Pancreas (tissue), 10 donors: Measurements from ENCODE around the gene MALRD1. TPM values are rescaled to one million over a fixed set of nuclear protein-coding genes. Genes with fewer than 3 reads are reported as not detected.

Experiments
- ATAC-seq, 4 donors: fragments of 200-7000 bp; cut with Tn5 transposase; one replicate each; pipeline versions ENCODE4 v1.8.0 to v1.9.1; 2020; ENCODE audit warnings: mild to moderate bottlenecking in 4 of 4, moderate library complexity in 4 of 4
- DNase-seq, 6 donors: peaks; one replicate each; pipeline ENCODE4 v3.0.0-alpha.2; 2020
- FAIRE-seq: peaks from 2 replicates; lab custom pipeline; 2012; peaks lifted over from hg19 to GRCh38; lab: Jason Lieb, UNC
- H3K27ac ChIP-seq, 4 donors: fragments of 200-600 bp; sonication (generic); 1 replicate in 3 of 4; 2 replicates in 1 of 4; pipeline versions ENCODE4 v1.5.0 to v1.8.0; 2020
- H3K27me3 ChIP-seq, 4 donors: fragments of 200-600 bp; one replicate each; pipeline ENCODE4 v1.8.0; 2021
- H3K36me3 ChIP-seq, 3 donors: fragments of 200-600 bp; sonication (generic) in 1 of 3; one replicate each; pipeline versions ENCODE4 v1.5.0 to v1.8.0; 2020 to 2021
- H3K4me1 ChIP-seq, 3 donors: fragments of 200-600 bp; one replicate each; pipeline ENCODE4 v1.8.0; 2021
- H3K4me3 ChIP-seq, 4 donors: fragments of 200-600 bp; sonication (generic) in 2 of 4; one replicate each; pipeline versions ENCODE4 v1.5.0 to v1.8.0; 2020 to 2021
- H3K9me3 ChIP-seq, 4 donors: fragments of 200-600 bp; one replicate each; pipeline ENCODE4 v1.8.0; 2021
- WGBS, 2 donors: extraction: QIAGEN DNeasy Blood & Tissue Kit; methylation state at CpG; one replicate each; pipeline ENCODE4 v1.1.7; 2013; 5-methylcytosine and 5-hydroxymethylcytosine counted together
- intact Hi-C, 3 donors: fragments of 100-400 bp; cut with DNase I; formaldehyde crosslinking; loops; one replicate each; pipeline versions ENCODE4 v1.11.1 to v1.14.2; 2022
- polyA plus RNA-seq, 2 donors: library from polyadenylated mRNA; stranded (reverse); fragments of 200-250 nt; gene quantifications; one replicate each; pipeline ENCODE4 v1.2.3, GENCODE V29; 2013
- total RNA-seq, 6 donors: library from RNA; stranded (reverse); fragmentation: NEBNext Ultra II Directional in 4 of 6; extraction: Animal tissue kit (Norgen Biotek cat#: 25700) in 4 of 6; gene quantifications; one replicate each; pipeline versions ENCODE4 v1.2.1 to v1.2.4, GENCODE V29; 2021 to 2023
- TF ChIP-seq, protein P1 (sequence below), 4 donors: fragments of 200-600 bp; sonication (generic) in 3 of 4; IDR thresholded peaks; one replicate each; pipeline versions ENCODE4 v1.5.0 to v1.8.0; 2021; ENCODE audit warnings: antibody characterized with exemption in 4 of 4
- donor health status: healthy with polysubstance abuse.
- donor health status: DM: no; HTN: no; CAD: no; lungs with moderate emphysema.
- donor health status: DM: no; HTN: no; CAD: no.
- donor health status: control.
- donor health status: control.
- donor health status: Bipolar disorder and iron deficiency.
- donor health status: DM: yes; HTN: yes; CAD: no.
- donor health status: DM: no; HTN: no; CAD: no.
- donor health status: DM: no; HTN: no; CAD: no.
- donor health status: DM: yes; HTN: yes; CAD: no.

The MALRD1 gene
- total and polyA plus RNA-seq, 8 donors, result 0.13 to 0.87 (median 0.31) TPM; not detected in 5

DNA sequence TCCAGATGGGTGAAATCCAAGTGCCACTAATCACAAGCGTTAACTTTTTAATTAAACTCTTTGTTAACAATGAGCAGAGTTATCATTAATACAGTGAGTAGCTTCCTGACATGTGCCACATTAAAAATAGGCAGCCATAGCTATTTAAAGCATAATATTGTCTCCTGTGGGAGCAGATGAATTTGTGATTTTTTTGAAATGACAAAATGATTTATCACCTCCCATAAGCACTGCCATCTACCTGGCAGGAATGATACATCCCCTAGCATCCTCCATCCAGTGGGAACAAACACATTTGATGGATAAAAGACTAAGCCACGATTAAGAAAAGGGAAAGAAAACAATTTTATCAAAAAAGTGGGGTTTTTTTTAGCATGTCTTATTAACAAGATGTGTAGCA lies 605.3 kb downstream of the MALRD1 start:
- TF ChIP-seq, protein P1, sequence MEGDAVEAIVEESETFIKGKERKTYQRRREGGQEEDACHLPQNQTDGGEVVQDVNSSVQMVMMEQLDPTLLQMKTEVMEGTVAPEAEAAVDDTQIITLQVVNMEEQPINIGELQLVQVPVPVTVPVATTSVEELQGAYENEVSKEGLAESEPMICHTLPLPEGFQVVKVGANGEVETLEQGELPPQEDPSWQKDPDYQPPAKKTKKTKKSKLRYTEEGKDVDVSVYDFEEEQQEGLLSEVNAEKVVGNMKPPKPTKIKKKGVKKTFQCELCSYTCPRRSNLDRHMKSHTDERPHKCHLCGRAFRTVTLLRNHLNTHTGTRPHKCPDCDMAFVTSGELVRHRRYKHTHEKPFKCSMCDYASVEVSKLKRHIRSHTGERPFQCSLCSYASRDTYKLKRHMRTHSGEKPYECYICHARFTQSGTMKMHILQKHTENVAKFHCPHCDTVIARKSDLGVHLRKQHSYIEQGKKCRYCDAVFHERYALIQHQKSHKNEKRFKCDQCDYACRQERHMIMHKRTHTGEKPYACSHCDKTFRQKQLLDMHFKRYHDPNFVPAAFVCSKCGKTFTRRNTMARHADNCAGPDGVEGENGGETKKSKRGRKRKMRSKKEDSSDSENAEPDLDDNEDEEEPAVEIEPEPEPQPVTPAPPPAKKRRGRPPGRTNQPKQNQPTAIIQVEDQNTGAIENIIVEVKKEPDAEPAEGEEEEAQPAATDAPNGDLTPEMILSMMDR (IDR thresholded peaks at IDR 0.05), result no peak
- WGBS, 2 donors, result 56 to 60% methylated on average over 2 of the region's 2 CpGs
- FAIRE-seq (no peak), DNase-seq (no peak), ATAC-seq (no peak)
- Histone ChIP-seq H3K27ac (no peak overlapping the region), H3K27me3 (no peaks in the 10 kb centered on the region), H3K36me3 (no peaks in the 10 kb centered on the region), H3K4me1 (peaks cover 0 to 17% (median 9%) of the 10 kb centered on the region in 3 donors), H3K9me3 (no peaks in the 10 kb centered on the region), H3K4me3 (no peak overlapping the region)
- intact Hi-C loops, result no loop called here

DNA sequence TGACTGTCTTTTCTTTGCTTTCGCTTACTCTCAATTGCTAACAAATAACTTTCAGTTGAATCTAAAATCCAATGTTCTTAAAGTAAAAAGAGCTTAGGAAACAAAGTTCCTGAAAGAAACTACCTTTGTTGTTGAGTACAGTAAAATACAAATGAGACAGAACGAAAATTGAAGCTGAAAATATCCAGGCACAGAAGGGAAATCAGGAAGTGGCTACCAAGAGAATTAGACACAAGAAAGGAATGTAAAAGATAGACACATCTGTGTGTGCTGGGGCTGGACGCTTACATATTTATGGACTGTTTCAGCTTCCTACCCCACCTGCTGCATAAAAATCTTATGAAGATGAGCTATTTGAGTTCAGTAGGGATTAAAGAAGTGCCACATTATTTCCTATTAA lies 606.0 kb downstream of the MALRD1 start:
- Histone ChIP-seq H3K27ac (no peak overlapping the region), H3K9me3 (no peaks in the 10 kb centered on the region), H3K4me1 (peaks cover 0 to 20% (median 9%) of the 10 kb centered on the region in 3 donors), H3K4me3 (no peak overlapping the region), H3K36me3 (no peaks in the 10 kb centered on the region), H3K27me3 (no peaks in the 10 kb centered on the region)
- TF ChIP-seq, protein P1 (IDR thresholded peaks at IDR 0.05), result no peak
- no peak for DNase-seq
- WGBS, 2 donors, result 63 to 68% methylated on average over 3 of the region's 3 CpGs
- FAIRE-seq, result no peak
- peak in 1 of 4 donors; percentile 31 for ATAC-seq
- intact Hi-C loops, result no loop called here

DNA sequence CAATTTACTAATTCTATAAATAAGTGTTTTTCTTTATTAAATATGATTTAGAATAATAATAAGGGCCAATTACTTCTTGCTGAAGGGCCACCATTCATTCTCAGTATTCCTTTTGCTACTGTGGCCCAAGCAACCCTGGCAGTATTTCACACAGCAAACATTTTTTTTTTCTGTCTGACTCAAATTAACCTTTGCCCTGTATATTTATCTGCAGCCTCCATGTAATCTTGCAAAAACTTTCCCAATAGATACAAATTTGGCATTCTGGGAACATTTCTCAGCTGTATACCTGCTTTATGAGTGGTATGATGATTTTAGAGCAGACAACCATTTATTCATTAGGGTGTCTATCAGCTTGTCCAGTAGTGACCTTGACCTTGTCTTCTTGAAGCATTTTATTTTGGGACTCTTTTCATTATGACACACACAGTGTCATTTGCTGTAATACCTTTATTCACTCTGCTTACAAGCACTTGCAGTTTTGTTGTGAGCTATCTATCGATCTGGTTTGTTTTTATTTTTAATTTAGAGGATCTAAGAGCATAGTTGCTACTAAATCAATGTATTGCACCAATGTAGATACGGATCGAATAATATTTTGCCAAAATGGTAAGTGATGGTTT lies 607.9 kb downstream of the MALRD1 start:
- H3K27ac ChIP-seq, result no peak overlapping the region
- intact Hi-C loops, result no loop called here

DNA sequence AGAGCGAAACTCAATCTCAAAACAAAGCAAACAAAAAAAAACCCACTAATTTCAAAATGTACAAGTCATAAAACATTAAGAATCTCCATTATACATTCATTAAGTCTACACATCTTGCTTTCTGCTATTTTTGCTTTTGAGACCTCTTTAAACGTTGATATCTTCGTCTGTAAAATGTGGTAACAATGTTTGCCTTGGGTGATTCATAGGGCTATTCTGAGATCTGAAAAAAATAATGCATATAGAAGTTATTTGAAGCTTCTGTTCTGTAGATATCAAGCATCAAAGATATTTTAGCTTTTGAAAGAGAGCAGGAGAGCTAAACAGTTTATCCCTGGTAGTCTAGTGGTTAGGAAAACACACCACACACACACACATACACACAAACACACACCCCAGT lies 609.5 kb downstream of the MALRD1 start:
- TF ChIP-seq, protein P1 (IDR thresholded peaks at IDR 0.05), result no peak
- intact Hi-C loops, result no loop called here
- no peak for FAIRE-seq
- DNase-seq, result no peak
- no peaks in the 10 kb centered on the region for H3K36me3 ChIP-seq
- H3K27me3 ChIP-seq, result no peaks in the 10 kb centered on the region
- no peak overlapping the region for H3K4me3 ChIP-seq
- 40 to 43% methylated on average over 3 of the region's 3 CpGs for WGBS, 2 donors
- peak in 2 of 4 donors; percentile 20 to 43 for ATAC-seq
- H3K27ac ChIP-seq, result no peak overlapping the region
- H3K4me1 ChIP-seq, result peaks cover 0 to 20% (median 9%) of the 10 kb centered on the region in 3 donors
- H3K9me3 ChIP-seq, result no peaks in the 10 kb centered on the region

More for the DNA sequence above, 607.9 kb downstream of the MALRD1 start:
- TF ChIP-seq, protein P1 (IDR thresholded peaks at IDR 0.05), result no peak
- 84 to 94% methylated on average over 3 of the region's 3 CpGs for WGBS, 2 donors
- peaks cover 0 to 20% (median 9%) of the 10 kb centered on the region in 3 donors for H3K4me1 ChIP-seq
- no peaks in the 10 kb centered on the region for H3K36me3 ChIP-seq
- no peak for FAIRE-seq
- DNase-seq, result no peak
- H3K9me3 ChIP-seq, result no peaks in the 10 kb centered on the region
- H3K4me3 ChIP-seq, result no peak overlapping the region
- ATAC-seq, result peak in 3 of 4 donors; percentile 57 to 74 (median 60)
- H3K27me3 ChIP-seq, result no peaks in the 10 kb centered on the region

DNA sequence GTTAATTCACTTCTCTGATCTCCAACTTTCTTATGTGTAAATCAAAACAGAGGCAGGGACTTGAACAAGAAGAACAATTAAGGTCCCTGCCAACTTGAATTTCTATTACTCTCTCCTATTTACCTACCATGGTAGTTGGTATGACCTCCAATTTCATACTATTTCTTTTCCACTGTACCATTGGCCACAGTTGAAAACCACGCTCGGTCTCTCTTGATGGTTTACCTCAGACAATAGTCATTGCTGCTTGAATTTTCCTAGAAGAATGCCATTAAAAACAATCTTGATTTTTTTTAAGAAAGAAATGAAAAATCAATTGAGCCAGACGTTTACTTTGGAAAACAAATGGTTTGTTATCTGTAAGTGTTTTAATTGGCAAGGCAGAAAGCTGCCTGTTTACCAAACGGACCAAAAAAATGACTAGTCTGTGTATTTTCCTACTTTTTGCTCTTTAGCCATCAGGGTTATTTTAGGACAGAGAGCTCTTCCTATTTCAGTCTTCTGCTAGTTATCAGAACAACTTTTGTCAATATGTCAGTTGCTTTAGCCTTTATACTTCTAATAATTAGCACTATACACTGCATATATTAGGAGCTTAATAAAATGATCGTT lies 610.1 kb downstream of the MALRD1 start:
- FAIRE-seq (no peak), DNase-seq (no peak), ATAC-seq (peak; percentile 50 to 61 (median 56))
- H3K27ac ChIP-seq, result no peak overlapping the region
- intact Hi-C loops, result no loop called here
- H3K9me3 ChIP-seq, result no peaks in the 10 kb centered on the region
- no peak overlapping the region for H3K4me3 ChIP-seq
- H3K27me3 ChIP-seq, result no peaks in the 10 kb centered on the region
- WGBS, 2 donors, result 24 to 28% methylated on average over 5 of the region's 5 CpGs
- no peaks in the 10 kb centered on the region for H3K36me3 ChIP-seq
- H3K4me1 ChIP-seq, result peaks cover 0 to 20% (median 9%) of the 10 kb centered on the region in 3 donors
- TF ChIP-seq, protein P1 (IDR thresholded peaks at IDR 0.05), result no peak
